SK-N-SH (cell line): ENCODE measurements around the gene CAV1.

Experiments used
- CHD2 ChIP-seq: fragments of 150-350 bp; IDR thresholded peaks from 2 replicates; pipeline ENCODE4 v1.6.1; 2018; ENCODE audit warnings: low read length; ENCODE audit not compliant: partially characterized antibody
- CTCF ChIP-seq: fragments of 200-600 bp; sonication (generic); IDR thresholded peaks from 2 replicates; pipeline ENCODE4 v1.6.1; 2017; ENCODE audit warnings: antibody characterized with exemption, mild to moderate bottlenecking, moderate library complexity
- EP300 ChIP-seq, 2 experiments: IDR thresholded peaks; 2 replicates each; pipeline versions ENCODE4 v1.4.0 to v1.6.1; 2012; ENCODE audit warnings: borderline replicate concordance in 1 of 2, low read depth in 1 of 2, low read length in 1 of 2
- MXI1 ChIP-seq: IDR thresholded peaks from 2 replicates; pipeline ENCODE4 v1.6.1; 2012; ENCODE audit warnings: mild to moderate bottlenecking, low read depth, low read length, improper control_type of control experiment
- PBX3 ChIP-seq: IDR thresholded peaks from 2 replicates; pipeline ENCODE4; 2012
- POLR2AphosphoS5 ChIP-seq: IDR thresholded peaks from 2 replicates; pipeline ENCODE4 v1.6.1; 2012; ENCODE audit warnings: low read depth, low read length
- REST ChIP-seq: IDR thresholded peaks from 2 replicates; pipeline ENCODE4 v1.6.1; 2012; ENCODE audit warnings: mild to moderate bottlenecking, low read depth, low read length, moderate library complexity
- RXRA ChIP-seq: IDR thresholded peaks from 2 replicates; pipeline ENCODE4 v1.4.0; 2012; ENCODE audit warnings: low read depth, mild to moderate bottlenecking, borderline replicate concordance
- TCF12 ChIP-seq: IDR thresholded peaks from 2 replicates; pipeline ENCODE4 v1.4.0; 2012
- ZBTB33 ChIP-seq: IDR thresholded peaks from 2 replicates; pipeline ENCODE4 v1.4.0; 2012; ENCODE audit warnings: low read depth, borderline replicate concordance

- TF ChIP-seq REST (0 out of 2 replicates have a peak, but pooled peaks have one; percentile 39), RXRA (no peak), CTCF (no peak), PBX3 (no peak), MXI1 (no peak), POLR2AphosphoS5 (no peak), EP300 (IDR thresholded peaks at IDR 0.05; ENCODE audit: borderline replicate concordance in 1 of 2, low read depth in 1 of 2, low read length in 1 of 2) (no peak), ZBTB33 (no peak), CHD2 (no peak), TCF12 (no peak)
These were observed 59.9 kb downstream of the CAV1 start for GRCh38 chr7:116584721-116585120.
